IMR-90 (cell line): ENCODE measurements around the gene MYBL2. TPM values are rescaled to one million over a fixed set of nuclear protein-coding genes. Genes with fewer than 3 reads are reported as not detected.
A peak's percentile ranks its signal among the peaks of the same experiment; 100 is the strongest.

ENCODE experiments used
- ATAC-seq: fragments of 200-7000 bp; cut with Tn5 transposase; 2 replicates; pipeline ENCODE4 v1.9.1; 2020; ENCODE audit warnings: low read depth, mild to moderate bottlenecking, moderate library complexity
- BruUV-seq: library from RNA; stranded (reverse); fragments of 400-500 nt; replicated peaks from 2 replicates; lab custom pipeline; 2021; lab: Mats Ljungman, UMichigan
- CTCF ChIA-PET: fragments of 300-600 bp; formaldehyde crosslinking; extraction: SDS; loops from one replicate; lab custom pipeline; 2021; ENCODE audit warnings: antibody characterized with exemption; lab: Yijun Ruan, JAX
- POLR2A ChIA-PET: fragments of 300-600 bp; sonication (Branson Sonifier 250); formaldehyde crosslinking; loops from one replicate; lab custom pipeline; 2022; ENCODE audit warnings: antibody characterized with exemption; ENCODE audit not compliant: unreplicated experiment; lab: Charles Lee
- DNase-seq: peaks from one replicate; pipeline ENCODE4 v3.0.0; 2013
- H2AFZ ChIP-seq: replicated peaks from 2 replicates; pipeline ENCODE3; 2013; ENCODE audit warnings: low read length, mild to moderate bottlenecking; ENCODE audit not compliant: poor library complexity
- H2AK5ac ChIP-seq: 2 replicates; pipeline ENCODE4 v1.6.1; 2013; ENCODE audit warnings: low read depth, low read length, inconsistent platforms
- H2AK9ac ChIP-seq: replicated peaks from 2 replicates; pipeline ENCODE3; 2013; ENCODE audit warnings: mild to moderate bottlenecking, low read depth, low read length, moderate library complexity; ENCODE audit not compliant: poor library complexity
- H2BK120ac ChIP-seq: 2 replicates; pipeline ENCODE4 v1.6.1; 2013; ENCODE audit warnings: low read depth, low read length, inconsistent platforms
- H2BK15ac ChIP-seq: 3 replicates; pipeline ENCODE4 v1.6.1; 2013; ENCODE audit warnings: low read depth, low read length, inconsistent platforms
- H2BK20ac ChIP-seq: 2 replicates; pipeline ENCODE4 v1.6.1; 2013; ENCODE audit warnings: low read depth, mild to moderate bottlenecking, inconsistent platforms, low read length, moderate library complexity
- H2BK5ac ChIP-seq: 2 replicates; pipeline ENCODE4 v1.6.1; 2013; ENCODE audit warnings: mild to moderate bottlenecking, low read depth, low read length, inconsistent platforms; ENCODE audit not compliant: poor library complexity, severe bottlenecking
- H3K14ac ChIP-seq: replicated peaks from 2 replicates; pipeline ENCODE4 v1.6.1; 2013; ENCODE audit warnings: low read depth, low read length, inconsistent platforms
- H3K18ac ChIP-seq: 2 replicates; pipeline ENCODE4 v1.6.1; 2013; ENCODE audit warnings: low read depth, low read length, control low read depth
- H3K23ac ChIP-seq: 2 replicates; pipeline ENCODE4 v1.6.1; 2013; ENCODE audit warnings: low read depth, low read length, inconsistent platforms
- H3K27ac ChIP-seq: 2 replicates; pipeline ENCODE4 v1.5.1; 2013; ENCODE audit warnings: mild to moderate bottlenecking, control low read depth, low read length; ENCODE audit not compliant: insufficient read depth
- H3K27me3 ChIP-seq: 2 replicates; pipeline ENCODE4 v1.6.1; 2013; ENCODE audit warnings: low read length; ENCODE audit not compliant: control insufficient read depth, insufficient read depth
- H3K36me3 ChIP-seq: 2 replicates; pipeline ENCODE4 v1.6.1; 2013; ENCODE audit warnings: low read length, mixed read lengths; ENCODE audit not compliant: control insufficient read depth, insufficient read depth
- H3K4ac ChIP-seq: 2 replicates; pipeline ENCODE4 v1.6.1; 2013; ENCODE audit warnings: low read depth, low read length, inconsistent platforms
- H3K4me1 ChIP-seq: 2 replicates; pipeline ENCODE4 v1.6.1; 2013; ENCODE audit warnings: low read length, mixed read lengths; ENCODE audit not compliant: control insufficient read depth, insufficient read depth
- H3K4me2 ChIP-seq: 2 replicates; pipeline ENCODE4 v1.6.1; 2013; ENCODE audit warnings: low read depth, mild to moderate bottlenecking, control low read depth, low read length, moderate library complexity
- H3K4me3 ChIP-seq: 2 replicates; pipeline ENCODE4 v1.5.1; 2013; ENCODE audit warnings: low read depth, mild to moderate bottlenecking, control low read depth, low read length, moderate library complexity; ENCODE audit not compliant: insufficient read depth
- H3K56ac ChIP-seq: 2 replicates; pipeline ENCODE4 v1.6.1; 2013; ENCODE audit warnings: low read length, inconsistent platforms; ENCODE audit not compliant: insufficient read depth; ENCODE audit errors: extremely low read depth
- H3K79me1 ChIP-seq, 2 experiments: 2 replicates each; pipeline ENCODE4 v1.6.1; 2013; ENCODE audit warnings: low read length in 2 of 2, inconsistent platforms in 1 of 2, low read depth in 1 of 2
- H3K9ac ChIP-seq: 2 replicates; pipeline ENCODE4 v1.6.1; 2013; ENCODE audit warnings: low read depth, low read length, control low read depth
- H3K9me1 ChIP-seq: 2 replicates; pipeline ENCODE4 v1.6.1; 2013; ENCODE audit warnings: low read length, inconsistent platforms; ENCODE audit not compliant: insufficient read depth
- H3K9me3 ChIP-seq: 2 replicates; pipeline ENCODE4 v1.6.1; 2013; ENCODE audit warnings: low read length; ENCODE audit not compliant: control insufficient read depth, insufficient read depth
- H4K20me1 ChIP-seq: 2 replicates; pipeline ENCODE4 v1.6.1; 2013; ENCODE audit warnings: low read length, inconsistent platforms; ENCODE audit not compliant: insufficient read depth
- H4K5ac ChIP-seq: 2 replicates; pipeline ENCODE4 v1.6.1; 2013; ENCODE audit warnings: mild to moderate bottlenecking, low read depth, low read length, control low read depth
- H4K8ac ChIP-seq, 2 experiments: 2 replicates each; pipeline ENCODE4 v1.6.1; 2013; ENCODE audit warnings: low read depth in 2 of 2, low read length in 2 of 2, control low read depth in 1 of 2, inconsistent platforms in 1 of 2
- H4K91ac ChIP-seq: 2 replicates; pipeline ENCODE4 v1.6.1; 2013; ENCODE audit warnings: low read depth, low read length, inconsistent platforms; ENCODE audit not compliant: insufficient read depth
- CEBPB ChIP-seq: IDR thresholded peaks from 2 replicates; pipeline ENCODE4 v1.6.1; 2012; ENCODE audit warnings: low read depth, low read length, improper control_type of control experiment
- CHD1 ChIP-seq: IDR thresholded peaks from 2 replicates; pipeline ENCODE4 v1.6.1; 2012; ENCODE audit warnings: low read depth, low read length, improper control_type of control experiment
- FOS ChIP-seq: fragments of 150-350 bp; IDR thresholded peaks from 2 replicates; pipeline ENCODE4 v1.6.1; 2016; ENCODE audit warnings: low read depth, low read length
- MAZ ChIP-seq: IDR thresholded peaks from 2 replicates; pipeline ENCODE4 v1.6.1; 2012; ENCODE audit warnings: low read depth, mild to moderate bottlenecking, low read length, improper control_type of control experiment, moderate library complexity, borderline replicate concordance
- MXI1 ChIP-seq: IDR thresholded peaks from 2 replicates; pipeline ENCODE4 v1.6.1; 2012; ENCODE audit warnings: low read depth, mild to moderate bottlenecking, low read length, moderate library complexity, borderline replicate concordance
- NFE2L2 ChIP-seq: fragments of 150-350 bp; IDR thresholded peaks from 2 replicates; pipeline ENCODE4 v1.6.1; 2016; ENCODE audit warnings: low read depth, mild to moderate bottlenecking, low read length
- RAD21 ChIP-seq: IDR thresholded peaks from 2 replicates; pipeline ENCODE4 v1.6.1; 2012; ENCODE audit warnings: low read length, improper control_type of control experiment
- RCOR1 ChIP-seq: IDR thresholded peaks from 2 replicates; pipeline ENCODE4 v1.6.1; 2012; ENCODE audit warnings: mild to moderate bottlenecking, low read length, improper control_type of control experiment; ENCODE audit not compliant: insufficient replicate concordance
- WGBS, 2 experiments: methylation state at CpG; one replicate each; pipeline versions ENCODE4 v1.1.5 to v1.1.7; 2013; ENCODE audit warnings: missing lambda C conversion rate in 2 of 2; ENCODE audit not compliant: insufficient read length in 1 of 2; ENCODE audit errors: extremely low coverage in 2 of 2; 5-methylcytosine and 5-hydroxymethylcytosine counted together
- dilution Hi-C: fragments of 300-500 bp; cut with HindIII; formaldehyde crosslinking; loops from one replicate; pipeline ENCODE4 v1.14.3; 2018; ENCODE audit warnings: low sequenced_read_pairs; ENCODE audit not compliant: unreplicated experiment
- in situ Hi-C: fragments of 300-500 bp; cut with MboI; formaldehyde crosslinking; loops from 3 replicates; pipeline ENCODE4 v1.14.3; 2019; ENCODE audit warnings: low sequenced_read_pairs, inconsistent platforms, mixed read lengths
- intact Hi-C: fragments of 100-400 bp; cut with micrococcal nuclease; formaldehyde crosslinking; loops from 2 replicates; pipeline ENCODE4 v1.10.0; 2022
- polyA plus RNA-seq, 3 experiments: library from polyadenylated mRNA; depleted of rRNA; stranded (reverse); fragments of >200 nt; gene quantifications; 2 replicates each; pipeline ENCODE4 v1.2.3, GENCODE V29; 2012; ENCODE audit warnings: low replicate concordance in 1 of 3
- total RNA-seq: library from RNA; depleted of rRNA; stranded (reverse); fragments of >200 nt; gene quantifications from 2 replicates; pipeline ENCODE4 v1.2.3, GENCODE V29; 2012
- TF ChIP-seq, protein P1 (sequence below): fragments of 150-350 bp; IDR thresholded peaks from 2 replicates; pipeline ENCODE4 v1.6.1; 2016; ENCODE audit warnings: low read depth, mild to moderate bottlenecking, low read length, moderate library complexity, borderline replicate concordance

The MYBL2 gene
- total and polyA plus RNA-seq, 2 of the 4 experiments (the other 2 are of a cell fraction): 12.4 to 23.1 TPM

GRCh38 chr20:43736588-43737158 is 69.8 kb downstream of the MYBL2 start:
- Histone ChIP-seq H3K14ac (no peak overlapping the region), H4K8ac (no peak overlapping the region), H3K4me2 (no peak overlapping the region), H3K9me3 (no peaks in the 10 kb centered on the region; the same call in 1 of the 2 replicates), H3K23ac (no peak overlapping the region), H3K27me3 (peaks cover 10% of the 10 kb centered on the region), H2BK120ac (no peak overlapping the region), H2AK9ac (no peak overlapping the region), H3K79me1 (no peaks in the 10 kb centered on the region), H2AFZ (no peak overlapping the region), H2BK20ac (no peak overlapping the region), H2AK5ac (no peak overlapping the region), H3K27ac (no peak overlapping the region), H3K9me1 (peaks cover 4% of the 10 kb centered on the region), H3K18ac (no peak overlapping the region), H2BK5ac (no peak overlapping the region), H3K36me3 (no peaks in the 10 kb centered on the region), H3K4me1 (peaks cover 3% of the 10 kb centered on the region; the same call in 1 of the 2 replicates), H3K4me3 (no peak overlapping the region), H3K4ac (no peak overlapping the region), H4K5ac (no peak overlapping the region), H3K56ac (no peak overlapping the region), H3K9ac (no peak overlapping the region), H2BK15ac (no peak overlapping the region), H4K91ac (no peak overlapping the region), H4K20me1 (no peaks in the 10 kb centered on the region; the same call in 1 of the 2 replicates)
- ATAC-seq (no peak), DNase-seq (peak; percentile 10)
- CTCF ChIA-PET: no interaction called here
- no peak for TF ChIP-seq MXI1
- TF ChIP-seq NFE2L2: no peak
- TF ChIP-seq RCOR1: no peak
- TF ChIP-seq, protein P1, sequence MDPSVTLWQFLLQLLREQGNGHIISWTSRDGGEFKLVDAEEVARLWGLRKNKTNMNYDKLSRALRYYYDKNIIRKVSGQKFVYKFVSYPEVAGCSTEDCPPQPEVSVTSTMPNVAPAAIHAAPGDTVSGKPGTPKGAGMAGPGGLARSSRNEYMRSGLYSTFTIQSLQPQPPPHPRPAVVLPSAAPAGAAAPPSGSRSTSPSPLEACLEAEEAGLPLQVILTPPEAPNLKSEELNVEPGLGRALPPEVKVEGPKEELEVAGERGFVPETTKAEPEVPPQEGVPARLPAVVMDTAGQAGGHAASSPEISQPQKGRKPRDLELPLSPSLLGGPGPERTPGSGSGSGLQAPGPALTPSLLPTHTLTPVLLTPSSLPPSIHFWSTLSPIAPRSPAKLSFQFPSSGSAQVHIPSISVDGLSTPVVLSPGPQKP: no peak
- no peak for TF ChIP-seq FOS
- TF ChIP-seq RAD21: no peak
- TF ChIP-seq CHD1: no peak
- TF ChIP-seq CEBPB: no peak
- no peak for TF ChIP-seq MAZ
- POLR2A ChIA-PET: interaction anchor here (0.5 kb wide), 1 partner anchor 114 kb away, joined by 6 read pairs; no protein-coding TSS in a partner anchor
- 20% methylated on average over 1 of the region's 2 CpGs; no CpG with 5 or more reads in 1 of the 2 experiments for WGBS, 2 experiments
- intact Hi-C loops: no loop called here
- BruUV-seq: no TSS peak
- dilution Hi-C loops: no loop called here
- in situ Hi-C loops: no loop called here
